ENCODE data around the gene INKA2. TPM values are rescaled to one million over a fixed set of nuclear protein-coding genes. Genes with fewer than 3 reads are reported as not detected.

Gene INKA2
- 2.8 to 5.4 TPM (median 3.6 TPM) in 3 replicates for total RNA-seq
- long read RNA-seq, partial matches to known transcripts: 0 of 1 reads
- long read RNA-seq, other reads (novel, unspliced or antisense): 1 of 1 reads

DNA sequence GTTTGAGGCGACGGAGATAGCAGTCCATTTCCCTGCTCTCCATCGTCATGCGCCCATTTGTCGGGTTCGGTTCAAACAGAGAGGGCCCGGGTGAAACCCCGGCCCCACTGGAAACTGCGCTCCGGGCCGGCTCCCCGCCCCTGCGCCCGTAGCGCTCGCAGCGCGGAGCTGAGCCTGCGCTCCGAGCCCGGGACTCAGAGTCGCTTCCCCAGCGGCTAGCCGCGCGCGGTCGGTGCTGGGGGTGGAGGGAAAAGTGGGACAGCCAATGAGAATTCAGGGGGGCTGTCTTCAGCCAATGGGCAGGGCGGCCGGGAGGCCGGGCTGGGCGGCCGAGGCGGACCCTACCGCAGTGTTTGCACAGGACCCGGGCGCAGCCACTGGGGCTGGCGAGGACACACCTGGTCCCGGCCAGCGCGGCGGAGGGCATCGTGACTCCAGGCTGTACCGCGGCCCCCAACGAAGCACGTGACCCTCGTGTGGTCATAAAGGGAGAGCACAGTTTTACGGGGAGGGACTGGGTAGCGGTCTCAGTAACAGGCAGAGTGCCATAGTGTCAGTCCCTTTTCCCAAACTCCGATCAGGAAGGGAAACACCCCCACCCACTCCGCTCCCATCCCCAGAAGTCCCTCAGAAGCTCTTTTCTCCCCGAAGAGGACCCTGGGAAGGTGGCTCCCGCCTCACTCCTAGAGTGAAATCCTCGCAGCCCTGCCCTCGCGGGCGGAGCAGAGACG, at the start of gene INKA2:
INKA2 (minus strand) TSS at position 202 of the 731 bp plus-strand sequence; CDS start at position 49, 153 bp downstream.
- Mint-ChIP-seq H3K27me3 (ENCODE audit: low read depth) (no peaks in the 10 kb centered on the region), H3K4me3 (ENCODE audit: unreplicated experiment) (peak within 1 kb of the TSS; percentile 84), H3K4me1 (ENCODE audit: low read depth) (peaks cover 20% of the 10 kb centered on the region), H3K9me3 (ENCODE audit: low read depth) (no peaks in the 10 kb centered on the region), H3K27ac (ENCODE audit: unreplicated experiment) (peak within 1 kb of the TSS; percentile 97), H3K36me3 (ENCODE audit: low read depth) (no peaks in the 10 kb centered on the region)
- TF ChIP-seq, protein P1, sequence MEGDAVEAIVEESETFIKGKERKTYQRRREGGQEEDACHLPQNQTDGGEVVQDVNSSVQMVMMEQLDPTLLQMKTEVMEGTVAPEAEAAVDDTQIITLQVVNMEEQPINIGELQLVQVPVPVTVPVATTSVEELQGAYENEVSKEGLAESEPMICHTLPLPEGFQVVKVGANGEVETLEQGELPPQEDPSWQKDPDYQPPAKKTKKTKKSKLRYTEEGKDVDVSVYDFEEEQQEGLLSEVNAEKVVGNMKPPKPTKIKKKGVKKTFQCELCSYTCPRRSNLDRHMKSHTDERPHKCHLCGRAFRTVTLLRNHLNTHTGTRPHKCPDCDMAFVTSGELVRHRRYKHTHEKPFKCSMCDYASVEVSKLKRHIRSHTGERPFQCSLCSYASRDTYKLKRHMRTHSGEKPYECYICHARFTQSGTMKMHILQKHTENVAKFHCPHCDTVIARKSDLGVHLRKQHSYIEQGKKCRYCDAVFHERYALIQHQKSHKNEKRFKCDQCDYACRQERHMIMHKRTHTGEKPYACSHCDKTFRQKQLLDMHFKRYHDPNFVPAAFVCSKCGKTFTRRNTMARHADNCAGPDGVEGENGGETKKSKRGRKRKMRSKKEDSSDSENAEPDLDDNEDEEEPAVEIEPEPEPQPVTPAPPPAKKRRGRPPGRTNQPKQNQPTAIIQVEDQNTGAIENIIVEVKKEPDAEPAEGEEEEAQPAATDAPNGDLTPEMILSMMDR (IDR thresholded peaks at IDR 0.05): peak; percentile 4
- no peak for DNase-seq (ENCODE audit: low spot score)

DNA sequence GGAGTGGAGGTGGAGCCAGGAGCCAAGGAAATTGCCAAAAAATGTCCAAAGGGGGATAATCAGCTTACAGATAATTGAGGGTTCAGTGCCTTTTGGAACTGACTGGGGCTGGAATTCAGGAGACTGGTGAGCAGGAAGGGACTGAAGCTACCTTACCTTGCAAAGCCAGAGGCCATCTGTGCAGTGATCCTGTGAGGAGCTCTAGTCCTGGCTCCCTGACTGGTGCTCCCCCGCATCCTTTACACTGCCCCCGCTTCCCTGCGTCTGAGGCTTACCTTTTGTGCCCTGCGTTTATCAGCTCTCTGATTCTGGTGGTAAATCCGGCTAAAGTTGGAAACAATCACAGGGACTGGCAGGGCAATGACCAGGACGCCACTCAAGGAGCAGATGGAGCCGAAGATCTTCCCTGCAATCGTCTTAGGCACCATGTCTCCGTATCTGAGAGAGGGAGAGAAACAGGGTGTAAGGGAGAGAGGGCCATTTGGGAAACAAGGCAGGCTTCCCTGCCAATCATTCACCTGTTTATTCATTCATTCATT, 47.5 kb upstream of the INKA2 start:
- no peaks in the 10 kb centered on the region for H3K36me3 Mint-ChIP-seq (ENCODE audit: low read depth)
- no peak overlapping the region for H3K4me3 Mint-ChIP-seq (ENCODE audit: unreplicated experiment)
- DNase-seq (ENCODE audit: low spot score): no peak
- no peaks in the 10 kb centered on the region for H3K9me3 Mint-ChIP-seq (ENCODE audit: low read depth)
- peaks cover 2% of the 10 kb centered on the region for H3K4me1 Mint-ChIP-seq (ENCODE audit: low read depth)
- TF ChIP-seq, protein P1 (IDR thresholded peaks at IDR 0.05): no peak
- peaks cover 4% of the 10 kb centered on the region for H3K27me3 Mint-ChIP-seq (ENCODE audit: low read depth)
- no peak overlapping the region for H3K27ac Mint-ChIP-seq (ENCODE audit: unreplicated experiment)

DNA sequence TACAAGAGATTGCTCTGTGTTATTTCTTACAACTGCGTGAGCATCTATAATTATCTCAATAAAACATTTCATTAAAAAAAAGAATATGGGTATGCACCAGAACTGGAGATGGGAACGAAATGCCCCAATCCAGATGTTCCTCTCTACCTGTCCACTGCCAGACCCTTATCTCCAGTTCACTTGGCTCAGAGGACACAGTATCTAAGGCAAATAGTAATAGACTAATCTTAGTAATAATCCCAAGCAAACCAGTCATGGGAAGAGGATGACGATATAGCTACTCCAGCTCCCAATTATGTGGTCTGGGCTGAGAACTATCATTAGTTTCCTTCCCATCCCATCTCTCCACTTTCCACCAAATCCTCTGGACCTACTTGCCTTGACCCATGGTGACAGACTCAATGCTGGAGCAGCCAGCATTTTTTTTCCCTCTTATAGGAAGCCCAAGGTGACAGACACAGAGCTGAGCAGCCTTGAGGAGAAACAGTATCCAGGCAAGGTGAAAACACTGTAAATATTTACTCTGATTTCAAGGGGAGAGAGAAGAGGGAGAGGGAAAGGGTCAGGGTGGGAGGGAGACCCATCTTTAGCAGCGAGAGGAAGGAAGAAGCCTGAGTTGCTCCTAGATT, 45.2 kb upstream of the INKA2 start:
- Mint-ChIP-seq H3K4me3 (ENCODE audit: unreplicated experiment) (no peak overlapping the region), H3K27ac (ENCODE audit: unreplicated experiment) (no peak overlapping the region), H3K4me1 (ENCODE audit: low read depth) (peaks cover 2% of the 10 kb centered on the region), H3K27me3 (ENCODE audit: low read depth) (peaks cover 2% of the 10 kb centered on the region), H3K9me3 (ENCODE audit: low read depth) (no peaks in the 10 kb centered on the region), H3K36me3 (ENCODE audit: low read depth) (no peaks in the 10 kb centered on the region)
- TF ChIP-seq, protein P1 (IDR thresholded peaks at IDR 0.05): no peak
- DNase-seq (ENCODE audit: low spot score): no peak

DNA sequence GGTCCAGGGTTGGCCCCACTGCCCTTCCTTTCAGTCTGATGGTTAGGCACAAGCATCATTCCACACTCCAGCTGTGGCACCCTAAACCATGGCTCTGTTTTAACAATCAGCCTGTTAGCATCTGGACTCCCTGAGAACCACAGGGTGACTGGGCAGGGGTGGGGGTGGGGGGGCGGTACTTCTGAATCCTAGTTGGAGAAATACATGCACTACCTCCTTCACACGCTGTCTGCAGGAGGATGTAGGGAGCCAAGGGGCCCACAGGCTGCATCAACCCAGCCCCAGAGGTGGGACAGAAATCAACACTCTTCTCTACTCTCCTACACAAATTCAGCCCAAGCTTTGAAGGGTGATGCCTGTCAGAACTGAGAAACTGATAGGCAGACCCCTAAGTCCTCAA, 40.4 kb upstream of the INKA2 start:
- Mint-ChIP-seq H3K9me3 (ENCODE audit: low read depth) (peaks cover 4% of the 10 kb centered on the region), H3K36me3 (ENCODE audit: low read depth) (no peaks in the 10 kb centered on the region), H3K4me3 (ENCODE audit: unreplicated experiment) (no peak overlapping the region), H3K27me3 (ENCODE audit: low read depth) (no peaks in the 10 kb centered on the region), H3K27ac (ENCODE audit: unreplicated experiment) (no peak overlapping the region), H3K4me1 (ENCODE audit: low read depth) (peaks cover 35% of the 10 kb centered on the region)
- TF ChIP-seq, protein P1 (IDR thresholded peaks at IDR 0.05): no peak
- DNase-seq (ENCODE audit: low spot score): no peak

DNA sequence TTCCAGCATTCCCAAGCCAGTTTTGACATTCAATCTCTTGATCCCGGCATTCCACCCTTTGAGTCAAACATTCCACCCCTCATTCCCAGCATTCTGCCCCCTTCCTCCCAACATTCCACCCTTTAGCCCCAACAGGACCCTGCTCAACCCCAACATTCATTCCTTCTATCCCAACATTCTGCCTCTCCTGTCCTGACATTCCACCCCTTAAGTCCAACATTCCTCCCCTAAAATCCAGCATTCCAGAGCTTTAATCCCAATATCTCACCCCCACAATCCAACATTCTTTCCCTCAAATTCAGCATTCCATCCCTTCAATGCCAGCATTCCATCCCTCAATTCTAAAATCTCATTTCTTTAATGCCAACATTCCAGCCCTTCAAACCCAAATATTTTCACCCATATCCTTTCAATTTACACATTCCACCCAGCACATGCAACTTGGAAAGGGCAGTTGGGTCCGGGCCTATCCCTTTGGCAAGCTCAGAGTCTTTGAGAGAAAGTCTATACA, 39.4 kb upstream of the INKA2 start:
- Mint-ChIP-seq H3K4me1 (ENCODE audit: low read depth) (peaks cover 35% of the 10 kb centered on the region), H3K27ac (ENCODE audit: unreplicated experiment) (peak overlapping the region; percentile 38), H3K27me3 (ENCODE audit: low read depth) (no peaks in the 10 kb centered on the region), H3K36me3 (ENCODE audit: low read depth) (no peaks in the 10 kb centered on the region), H3K9me3 (ENCODE audit: low read depth) (peaks cover 4% of the 10 kb centered on the region), H3K4me3 (ENCODE audit: unreplicated experiment) (peak overlapping the region; percentile 0)
- DNase-seq (ENCODE audit: low spot score): no peak
- TF ChIP-seq, protein P1 (IDR thresholded peaks at IDR 0.05): no peak
